ENCODE results near the gene LSG1. TPM values are rescaled to one million over a fixed set of nuclear protein-coding genes. Genes with fewer than 3 reads are reported as not detected.

LSG1 gene
- total and polyA plus RNA-seq, 9 of the 15 experiments (the other 6 are each of a cell fraction or from before 2014, with no cell fraction given) = 14.9 to 73.7 (median 46.7) TPM

DNA sequence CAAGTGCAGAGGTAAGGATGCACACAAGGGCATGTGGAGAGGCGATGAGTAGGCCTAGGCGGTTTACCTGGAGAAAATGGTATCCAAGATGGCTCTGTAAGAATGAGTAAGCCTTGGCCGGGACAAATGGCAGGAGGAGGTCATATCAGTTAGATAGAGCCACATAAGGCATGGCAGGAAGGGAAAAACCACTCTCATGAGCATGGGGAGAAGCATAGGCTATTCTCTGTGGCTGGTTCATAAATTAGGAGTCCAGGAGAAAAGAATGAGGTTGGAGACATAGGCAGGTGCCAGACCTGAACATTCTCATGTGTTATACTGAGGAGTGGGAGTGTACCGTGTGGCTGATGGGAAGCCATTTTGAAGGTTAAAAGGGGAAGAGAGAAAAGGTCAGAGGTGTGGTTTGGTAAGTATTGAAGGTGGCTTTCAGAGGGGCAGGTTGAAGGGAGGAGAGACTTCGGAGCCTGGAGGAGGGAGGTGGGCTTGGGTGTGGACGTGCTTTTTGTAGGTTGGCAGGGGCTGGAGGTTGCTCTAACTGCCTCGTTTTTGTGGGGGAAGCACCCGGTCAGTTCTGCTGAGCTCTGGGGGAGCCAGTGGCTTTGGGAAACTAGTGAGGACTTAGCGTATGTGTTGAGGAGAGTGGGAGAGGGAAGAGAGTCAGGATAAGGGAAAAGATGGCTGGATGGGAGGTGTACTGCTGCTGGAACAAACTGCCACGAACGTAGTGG, 9.1 kb upstream of the LSG1 start (continued):
- peak in 1 of 3 experiments; percentile 11 for TF ChIP-seq YY1 (IDR thresholded peaks at IDR 0.05; ENCODE audit: borderline replicate concordance in 1 of 3, control insufficient read depth in 1 of 3, extremely low read depth in 1 of 3, insufficient read depth in 3 of 3, insufficient read length in 1 of 3, insufficient replicate concordance in 2 of 3, low read depth in 1 of 3, low read length in 2 of 3)
- TF ChIP-seq NR3C1 (CRISPR knock-in tag; IDR thresholded peaks at IDR 0.05) = no peak
- no peak for TF ChIP-seq MIER1 (IDR thresholded peaks at IDR 0.05; ENCODE audit: low read depth)
- TF ChIP-seq NCOA1 (IDR thresholded peaks at IDR 0.05; ENCODE audit: low read depth) = no peak
- TF ChIP-seq RBM14 (IDR thresholded peaks at IDR 0.05; ENCODE audit: borderline replicate concordance, insufficient read depth, low read depth, low read length) = no peak

- Histone ChIP-seq H3K4me2 (ENCODE audit: insufficient read depth, low read length) (no peak overlapping the region), H3K9ac (ENCODE audit: insufficient read depth in 1 of 2, low read depth in 2 of 2, low read length in 2 of 2) (no peak overlapping the region), H3K36me3 (ENCODE audit: control insufficient read depth, insufficient read depth, low read length) (0 out of 3 replicates have a peak, but pooled peaks cover 3% of the 10 kb centered on the region), H3K9me3 (replicated peaks; ENCODE audit: control insufficient read depth, insufficient read depth, low read depth, low read length) (no peaks in the 10 kb centered on the region), H3K27me3 (ENCODE audit: control insufficient read depth in 2 of 2, insufficient read depth in 2 of 2, low read length in 2 of 2) (no peaks in the 10 kb centered on the region), H3K4me1 (replicated peaks in 1 of 2; ENCODE audit: control insufficient read depth in 2 of 2, insufficient read depth in 2 of 2, low read length in 2 of 2) (peaks cover 5 to 7% of the 10 kb centered on the region in 2 experiments; a peak in 2 of 5 replicates), H3K9me1 (ENCODE audit: control insufficient read depth, insufficient read depth, low read length) (no peaks in the 10 kb centered on the region), H3K4me3 (no peak overlapping the region), H3K79me2 (ENCODE audit: control insufficient read depth, insufficient read depth, low read length) (peaks cover 6% of the 10 kb centered on the region), H2AFZ (ENCODE audit: low read depth, low read length) (no peak overlapping the region), H3K27ac (ENCODE audit: extremely low read depth, low read depth, low read length) (no peak overlapping the region), H4K20me1 (replicated peaks; ENCODE audit: control insufficient read depth, insufficient read depth, low read length) (no peaks in the 10 kb centered on the region)
- DNase-seq (ENCODE audit: extremely low read depth in 1 of 4, low spot score in 3 of 4) (no peak), FAIRE-seq (no peak), ATAC-seq (no peak)
- WGBS (ENCODE audit: insufficient coverage, low coverage, missing lambda C conversion rate) = 4% methylated on average over 1 of the region's 1 CpG
- intact Hi-C loops (cut with micrococcal nuclease) (no loop called here), in situ Hi-C loops (cut with MboI) (no loop called here)
- ChIA-PET POLR2A (interaction anchor here (0.7 kb wide), 1 partner anchor 447 kb away, joined by 3 read pairs; no protein-coding TSS in a partner anchor), CTCF (ENCODE audit: low intra/inter-chr PET ratio) (no interaction called here)
- no TSS peak for BruUV-seq (replicated peaks)
- TF ChIP-seq FOXM1 (IDR thresholded peaks at IDR 0.05; ENCODE audit: low read depth) = no peak
- no peak for TF ChIP-seq FOXM1 (CRISPR knock-in tag; IDR thresholded peaks at IDR 0.05; ENCODE audit: low read depth)
- no peak for TF ChIP-seq TEAD2 (tag; IDR thresholded peaks at IDR 0.05)
- no peak for TF ChIP-seq TOE1 (IDR thresholded peaks at IDR 0.05; ENCODE audit: borderline replicate concordance)
- TF ChIP-seq TOE1 (CRISPR knock-in tag; IDR thresholded peaks at IDR 0.05; ENCODE audit: borderline replicate concordance, low read depth) = no peak
- 0 out of 4 replicates have a peak, but pooled peaks of 1 of the 2 experiments have one; percentile 50 for TF ChIP-seq ZNF318 (IDR thresholded peaks at IDR 0.05; ENCODE audit: borderline replicate concordance in 1 of 2, low read depth in 1 of 2)
- peak; percentile 99 for TF ChIP-seq ZNF24 (IDR thresholded peaks at IDR 0.05)
Measured at GRCh38 chr3:194676471-194676870, 4.5 kb upstream of the LSG1 start.

All from K562 (cell line).